Measurements from ENCODE around the gene PPL.

Gene PPL

GRCh38 chr16:4979736-4980660, 43.0 kb upstream of the PPL start:
- no peak for TF ChIP-seq CTCF (conservative IDR thresholded peaks at IDR 0.05; ENCODE audit: control insufficient read depth, insufficient read depth, low read depth, low read length)
- no peak overlapping the region for H3K4me3 ChIP-seq (ENCODE audit: control insufficient read depth, low read depth, low read length)

GRCh38 chr16:4979164-4979563, 42.2 kb upstream of the PPL start:
- no peak for DNase-seq (ENCODE audit: low read depth)
- TF ChIP-seq CTCF (conservative IDR thresholded peaks at IDR 0.05; ENCODE audit: control insufficient read depth, insufficient read depth, low read depth, low read length) = no peak
- no peak overlapping the region for H3K4me3 ChIP-seq (ENCODE audit: control insufficient read depth, low read depth, low read length)

More at GRCh38 chr16:4979736-4980660, 43.0 kb upstream of the PPL start:
- no peak for DNase-seq (ENCODE audit: low read depth)

GRCh38 chr16:4976611-4977145, 39.7 kb upstream of the PPL start:
- no peak for TF ChIP-seq CTCF (conservative IDR thresholded peaks at IDR 0.05; ENCODE audit: control insufficient read depth, insufficient read depth, low read depth, low read length)
- DNase-seq (ENCODE audit: low read depth) = no peak
- H3K4me3 ChIP-seq (ENCODE audit: control insufficient read depth, low read depth, low read length) = no peak overlapping the region

- no peak for DNase-seq (ENCODE audit: low read depth)
- no peak overlapping the region for H3K4me3 ChIP-seq (ENCODE audit: control insufficient read depth, low read depth, low read length)
- no peak for TF ChIP-seq CTCF (conservative IDR thresholded peaks at IDR 0.05; ENCODE audit: control insufficient read depth, insufficient read depth, low read depth, low read length)
Measured at GRCh38 chr16:4976079-4976478, 39.1 kb upstream of the PPL start.

GRCh38 chr16:4972938-4973587, 36.1 kb upstream of the PPL start:
- no peak for DNase-seq (ENCODE audit: low read depth)
- TF ChIP-seq CTCF (conservative IDR thresholded peaks at IDR 0.05; ENCODE audit: control insufficient read depth, insufficient read depth, low read depth, low read length) = no peak
- H3K4me3 ChIP-seq (ENCODE audit: control insufficient read depth, low read depth, low read length) = no peak overlapping the region

- no peak for TF ChIP-seq CTCF (conservative IDR thresholded peaks at IDR 0.05; ENCODE audit: control insufficient read depth, insufficient read depth, low read depth, low read length)
- DNase-seq (ENCODE audit: low read depth) = no peak
- H3K4me3 ChIP-seq (ENCODE audit: control insufficient read depth, low read depth, low read length) = no peak overlapping the region
Measured at GRCh38 chr16:4970010-4970409, 33.1 kb upstream of the PPL start.

Data from fibroblast of mammary gland (primary cell).